BJ (cell line): ENCODE data around the gene CRTAC1. TPM values are rescaled to one million over a fixed set of nuclear protein-coding genes. Genes with fewer than 3 reads are reported as not detected.

Experiments
- CTCF ChIA-PET: fragments of 350-600 bp; formaldehyde crosslinking; extraction: SDS; loops from one replicate; lab custom pipeline; 2021; ENCODE audit warnings: antibody characterized with exemption, inconsistent platforms; lab: Yijun Ruan, JAX
- POLR2A ChIA-PET: fragments of 300-600 bp; sonication (Branson Sonifier 250); formaldehyde crosslinking; extraction: SDS; loops from one replicate; lab custom pipeline; 2021; ENCODE audit warnings: antibody characterized with exemption; lab: Charles Lee
- DNase-seq: peaks from one replicate; pipeline ENCODE4 v3.0.0-alpha.2; 2011; ENCODE audit warnings: low read depth
- H3K27me3 ChIP-seq: 2 replicates; pipeline ENCODE4 v1.6.0; 2011; ENCODE audit warnings: low read length; ENCODE audit not compliant: control insufficient read depth, insufficient read depth
- H3K36me3 ChIP-seq: 2 replicates; pipeline ENCODE4 v1.5.1; 2011; ENCODE audit warnings: low read length; ENCODE audit not compliant: control insufficient read depth, insufficient read depth
- H3K4me3 ChIP-seq: 2 replicates; pipeline ENCODE4 v1.5.1; 2011; ENCODE audit warnings: low read depth, mild to moderate bottlenecking, control low read depth, low read length
- CTCF ChIP-seq: IDR thresholded peaks from 2 replicates; pipeline ENCODE4 v1.5.1; 2011; ENCODE audit warnings: low read depth, mild to moderate bottlenecking, control low read depth, inconsistent platforms, low read length, moderate library complexity; ENCODE audit not compliant: insufficient read depth
- polyA plus RNA-seq: library from polyadenylated mRNA; depleted of rRNA; stranded (reverse); fragments of >200 nt; gene quantifications from 2 replicates; pipeline ENCODE4 v1.2.3, GENCODE V29; 2011

Gene CRTAC1
- polyA plus RNA-seq, 1 experiment: not detected

GRCh38 chr10:97873569-97873968 lies 156.9 kb downstream of the CRTAC1 start:
- ChIA-PET POLR2A (no interaction called here), CTCF (interaction anchor here (0.7 to 5.5 kb wide), 2 partner anchors 82 to 124 kb away, joined by 4 to 44 read pairs; no protein-coding TSS in a partner anchor)
- Histone ChIP-seq H3K4me3 (no peak overlapping the region), H3K27me3 (peaks cover 28% of the 10 kb centered on the region), H3K36me3 (no peaks in the 10 kb centered on the region)
- TF ChIP-seq CTCF: no peak
- no peak for DNase-seq

GRCh38 chr10:97870990-97871389 lies 159.4 kb downstream of the CRTAC1 start:
- H3K36me3 ChIP-seq: no peaks in the 10 kb centered on the region
- ChIA-PET POLR2A (no interaction called here), CTCF (interaction anchor here (0.6 to 6.7 kb wide), 6 partner anchors 10 to 111 kb away, joined by 3 to 160 read pairs (median 3); no protein-coding TSS in a partner anchor)
- H3K27me3 ChIP-seq: peaks cover 28% of the 10 kb centered on the region
- H3K4me3 ChIP-seq: no peak overlapping the region
- DNase-seq: no peak
- no peak for TF ChIP-seq CTCF

- DNase-seq: no peak
- no peak overlapping the region for H3K4me3 ChIP-seq
- H3K36me3 ChIP-seq: no peaks in the 10 kb centered on the region
- peaks cover 26% of the 10 kb centered on the region for H3K27me3 ChIP-seq
- ChIA-PET CTCF (interaction anchor here (0.7 to 6.7 kb wide), 30 partner anchors 8 to 177 kb away, joined by 3 to 160 read pairs (median 4); partner anchors contain the start of genes GOLGA7B and ZFYVE27), POLR2A (no interaction called here)
- peak; percentile 78 for TF ChIP-seq CTCF
These were observed 161.1 kb downstream of the CRTAC1 start for GRCh38 chr10:97869091-97870042.

- POLR2A ChIA-PET: no interaction called here
These were observed 162.2 kb downstream of the CRTAC1 start for GRCh38 chr10:97868134-97868685.

More at GRCh38 chr10:97868134-97868685, 162.2 kb downstream of the CRTAC1 start:
- TF ChIP-seq CTCF: no peak
- Histone ChIP-seq H3K36me3 (no peaks in the 10 kb centered on the region), H3K4me3 (no peak overlapping the region), H3K27me3 (peaks cover 26% of the 10 kb centered on the region)
- CTCF ChIA-PET: interaction anchor here (0.6 to 6.7 kb wide), 14 partner anchors 7 to 178 kb away, joined by 3 to 160 read pairs (median 4); partner anchors contain the start of gene GOLGA7B
- DNase-seq: no peak
